GM19455 (cell line): ENCODE measurements around the gene INHBA.

ENCODE experiments used
- ATAC-seq: cut with Tn5 transposase; IDR thresholded peaks from one replicate; pipeline ENCODE4 v1.9.1; 2021; ENCODE audit not compliant: unreplicated experiment

Gene INHBA

GRCh38 chr7:41689815-41690214 is 13.1 kb downstream of the INHBA start:
- no peak for ATAC-seq

DNA sequence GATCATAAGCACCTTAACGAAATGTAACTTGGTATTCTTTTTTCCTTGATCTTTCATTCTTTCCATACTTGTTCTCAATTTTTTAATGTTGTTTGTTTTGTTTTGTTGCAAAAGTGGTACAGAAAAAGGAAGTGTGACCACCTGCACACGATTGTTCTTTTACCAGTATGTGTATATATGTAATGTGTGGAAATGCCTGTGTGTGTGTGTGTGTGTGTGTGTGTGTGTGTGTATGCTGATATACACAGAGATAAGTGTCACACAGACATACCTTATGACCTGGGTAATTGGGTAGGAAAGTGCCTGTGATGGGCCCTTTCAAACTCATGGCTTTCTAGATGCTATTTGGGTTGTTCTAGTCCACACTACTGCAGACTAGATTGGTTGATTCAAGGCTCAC is 14.0 kb downstream of the INHBA start:
- ATAC-seq: no peak

GRCh38 chr7:41688012-41688625 is 14.8 kb downstream of the INHBA start:
- no peak for ATAC-seq

DNA sequence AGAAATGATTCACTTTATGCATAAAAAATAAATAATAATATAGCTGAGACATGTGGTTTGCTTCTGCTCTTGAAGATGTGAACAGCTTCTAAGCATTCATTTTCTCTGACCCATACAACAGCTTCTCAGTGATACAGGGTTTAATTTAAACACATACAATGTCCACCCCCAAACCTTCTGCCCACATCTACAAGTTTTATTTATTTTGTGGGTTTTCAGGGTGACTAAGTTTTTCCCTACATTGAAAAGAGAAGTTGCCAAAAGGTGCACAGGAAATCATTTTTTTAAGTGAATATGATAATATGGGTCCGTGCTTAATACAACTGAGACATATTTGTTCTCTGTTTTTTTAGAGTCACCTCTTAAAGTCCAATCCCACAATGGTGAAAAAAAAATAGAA is 17.2 kb downstream of the INHBA start:
- no peak for ATAC-seq

DNA sequence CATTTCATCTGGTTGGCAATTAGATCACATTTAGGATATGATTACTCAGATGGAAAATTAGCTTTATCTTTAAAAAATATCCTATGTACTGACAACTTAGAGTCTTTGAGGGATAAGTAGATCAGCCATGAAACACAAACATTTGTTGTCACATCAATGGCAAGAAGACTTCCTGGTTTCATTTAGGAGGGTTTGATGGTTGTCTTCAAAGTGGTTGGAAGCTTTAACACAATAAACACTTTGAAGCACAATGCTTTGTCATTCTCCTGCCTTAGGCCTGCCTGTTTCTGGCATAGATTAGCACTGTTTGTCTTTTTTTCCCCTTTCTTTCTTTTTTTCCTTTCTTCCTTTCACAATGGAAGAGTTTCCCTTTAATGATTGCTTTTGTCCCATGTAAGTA is 20.5 kb downstream of the INHBA start:
- ATAC-seq: no peak

DNA sequence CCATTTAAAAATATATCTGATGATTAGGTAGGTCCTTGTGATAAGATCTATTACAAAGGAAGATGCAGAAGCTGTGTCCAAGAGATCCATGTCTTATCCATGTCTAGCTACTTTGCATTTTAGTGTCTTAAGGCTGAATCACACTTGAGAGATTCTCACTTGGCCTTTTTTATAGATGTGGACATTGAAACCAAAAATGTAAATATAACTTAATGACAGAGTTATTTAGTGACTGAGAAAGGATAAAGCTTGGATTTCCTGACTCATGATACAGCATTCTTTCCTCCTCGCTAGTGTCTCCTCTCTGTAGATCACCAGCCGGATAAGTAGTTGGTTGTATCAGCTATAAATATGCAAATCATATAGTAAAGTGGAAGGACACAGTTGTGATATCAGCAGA is 23.3 kb downstream of the INHBA start:
- no peak for ATAC-seq

GRCh38 chr7:41674505-41675023 is 28.3 kb downstream of the INHBA start:
- ATAC-seq: no peak

- no peak for ATAC-seq
These were observed 41.3 kb downstream of the INHBA start for GRCh38 chr7:41661596-41661995.

DNA sequence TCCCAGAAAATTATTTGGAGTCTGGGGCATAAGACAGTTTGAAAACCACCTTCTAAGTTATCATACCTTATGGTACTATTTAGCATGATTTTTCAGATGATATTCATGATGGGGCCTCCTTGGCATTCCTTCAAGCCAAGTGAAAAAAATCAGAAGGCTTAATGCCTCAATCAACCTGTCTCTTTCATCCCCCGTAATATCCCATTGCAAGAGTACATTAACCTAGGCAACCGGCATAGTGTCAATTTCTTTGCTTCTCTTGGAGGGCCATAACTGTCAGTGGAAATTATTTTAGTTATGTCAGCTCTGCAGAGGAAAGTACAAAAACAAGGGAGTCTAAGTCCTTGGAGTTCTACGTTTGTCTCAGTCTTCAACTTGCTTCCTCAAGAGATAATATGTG is 43.4 kb downstream of the INHBA start:
- ATAC-seq: no peak

DNA sequence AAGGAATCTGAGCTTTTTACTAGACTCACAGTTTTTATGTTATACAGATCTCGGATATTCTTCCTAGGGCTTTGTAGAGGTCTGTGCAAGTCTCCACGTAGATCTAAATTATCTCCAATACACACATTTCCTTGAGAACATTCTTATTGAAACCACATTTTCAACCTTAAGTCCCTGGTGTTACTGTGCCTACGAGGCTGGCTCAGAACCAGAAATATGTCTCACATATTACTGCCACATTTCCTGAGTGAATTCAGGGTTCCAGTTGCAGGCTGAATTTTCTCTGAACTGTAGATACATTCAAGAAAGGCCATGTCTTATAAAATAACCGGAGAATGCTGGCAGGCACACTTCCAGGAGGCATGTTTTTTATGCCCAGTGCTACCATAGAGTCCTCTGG is 46.5 kb downstream of the INHBA start:
- no peak for ATAC-seq

- no peak for ATAC-seq
These were observed 47.5 kb downstream of the INHBA start for GRCh38 chr7:41655426-41655825.

DNA sequence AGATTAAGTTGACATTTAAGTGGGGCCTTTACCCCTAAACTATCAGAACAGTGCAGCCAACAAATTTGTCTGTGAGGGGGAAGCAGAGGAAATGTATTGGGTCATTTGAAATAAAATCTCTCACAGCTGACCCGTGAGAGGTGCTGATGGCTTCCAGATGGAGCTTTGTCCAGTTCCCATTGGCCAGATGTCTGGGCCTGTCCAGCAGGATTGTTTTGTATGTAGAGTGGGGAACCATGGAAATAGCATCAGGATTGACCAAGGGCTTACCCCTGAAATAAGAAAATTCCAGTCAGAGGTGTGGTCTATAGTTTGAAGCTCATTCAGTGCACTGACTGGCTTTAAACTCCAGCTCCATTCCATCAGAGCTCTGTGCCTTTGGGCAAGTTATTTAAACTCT is 50.6 kb downstream of the INHBA start:
- no peak for ATAC-seq

- ATAC-seq: no peak
These were observed 54.4 kb downstream of the INHBA start for GRCh38 chr7:41648501-41648900.

- ATAC-seq: no peak
These were observed 59.3 kb downstream of the INHBA start for GRCh38 chr7:41643616-41644015.

DNA sequence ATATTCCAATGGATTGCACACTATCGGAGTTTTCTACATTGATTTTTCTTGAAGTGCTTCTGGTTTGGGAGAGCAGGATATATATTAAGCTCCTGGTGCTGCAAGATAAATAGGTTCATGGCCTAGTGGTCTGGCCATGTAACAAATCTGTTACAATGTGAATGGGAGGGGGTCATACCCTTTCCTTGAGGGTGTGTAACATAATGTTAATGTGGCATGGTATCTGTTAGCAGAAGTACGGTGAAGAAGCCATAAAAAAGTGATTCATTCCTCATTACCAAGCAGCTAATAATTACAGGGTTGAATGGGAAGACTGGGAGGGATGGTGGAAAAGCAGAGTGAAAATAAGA is 61.2 kb downstream of the INHBA start:
- ATAC-seq: no peak

DNA sequence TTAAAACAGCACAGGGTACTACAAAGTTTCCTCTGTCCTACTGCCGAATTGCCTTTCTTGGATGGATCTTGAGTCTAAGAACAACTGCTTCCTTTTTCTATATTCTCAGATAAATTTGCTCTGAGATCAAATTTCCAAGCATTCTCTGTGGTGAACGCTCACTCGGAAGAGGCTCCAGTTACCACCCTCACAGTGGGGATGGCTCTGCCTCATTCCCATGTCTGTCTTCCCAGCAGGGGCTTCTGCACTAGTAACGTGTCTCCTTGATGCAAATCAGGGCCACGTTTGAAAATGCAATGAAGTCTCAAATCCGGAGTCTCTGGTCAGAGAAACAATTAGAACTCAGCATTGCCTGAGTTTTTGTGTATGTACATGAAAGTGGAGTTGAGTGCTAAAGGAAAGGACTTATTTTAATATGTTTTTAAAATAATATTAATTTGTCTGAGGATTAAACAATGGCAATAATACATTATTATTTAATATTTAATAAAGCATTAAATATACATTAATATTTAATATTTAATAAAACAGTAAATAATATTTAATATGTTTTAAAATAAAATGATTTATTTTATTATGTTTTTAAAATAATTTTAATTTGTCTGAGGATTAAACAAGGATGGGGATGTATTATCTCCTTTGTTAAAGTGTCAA is 61.8 kb downstream of the INHBA start:
- no peak for ATAC-seq

- ATAC-seq: no peak
These were observed 62.4 kb downstream of the INHBA start for GRCh38 chr7:41640487-41640886.

DNA sequence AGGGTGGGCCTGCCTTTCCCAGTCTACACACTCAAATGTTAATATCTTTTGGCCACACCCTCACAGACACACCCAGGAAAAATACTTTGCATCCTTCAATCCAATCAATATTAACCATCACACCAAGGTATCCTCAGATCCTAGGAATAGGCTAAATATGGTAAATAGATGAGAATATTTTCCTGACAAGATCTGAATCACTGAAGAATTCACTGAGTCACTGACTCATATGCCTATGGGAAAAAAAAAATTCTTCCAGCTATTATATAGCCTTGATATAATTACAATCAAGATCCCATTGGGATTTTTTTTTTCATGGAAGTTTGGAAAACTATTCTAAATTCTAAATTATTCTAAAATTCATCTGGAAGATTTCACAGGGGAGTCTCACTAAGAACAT is 65.8 kb downstream of the INHBA start:
- no peak for ATAC-seq
